Activated CD4-positive, alpha-beta T cell treated with anti-CD3 and anti-CD28 coated beads, Interleukin-2, amount 50 U/mL, for 1 hour (primary cell): ENCODE data around the gene CAPN9.

Source experiments
- DNase-seq: peaks from one replicate; pipeline ENCODE4 v3.0.0-alpha.2; 2020

CAPN9 gene

GRCh38 chr1:230798491-230798890 lies 51.3 kb downstream of the CAPN9 start:
- DNase-seq = no peak

- no peak for DNase-seq
Observed at GRCh38 chr1:230800891-230801840, 54.0 kb downstream of the CAPN9 start.

- DNase-seq = no peak
Observed at GRCh38 chr1:230804396-230804795, 57.2 kb downstream of the CAPN9 start.

- DNase-seq = no peak
Observed at GRCh38 chr1:230806552-230806951, 59.4 kb downstream of the CAPN9 start.

GRCh38 chr1:230807029-230807428 lies 59.8 kb downstream of the CAPN9 start:
- DNase-seq = no peak

- no peak for DNase-seq
Observed at GRCh38 chr1:230807561-230808280, 60.5 kb downstream of the CAPN9 start.

GRCh38 chr1:230808281-230808872 lies 61.2 kb downstream of the CAPN9 start:
- DNase-seq = no peak

GRCh38 chr1:230809256-230809990 lies 62.2 kb downstream of the CAPN9 start:
- DNase-seq = no peak

- no peak for DNase-seq
Observed at GRCh38 chr1:230812568-230812967, 65.4 kb downstream of the CAPN9 start.

GRCh38 chr1:230814949-230815692 lies 67.9 kb downstream of the CAPN9 start:
- DNase-seq = no peak

GRCh38 chr1:230816018-230816417 lies 68.8 kb downstream of the CAPN9 start:
- no peak for DNase-seq

- no peak for DNase-seq
Observed at GRCh38 chr1:230818367-230818766, 71.2 kb downstream of the CAPN9 start.

- no peak for DNase-seq
Observed at GRCh38 chr1:230818901-230819300, 71.7 kb downstream of the CAPN9 start.

GRCh38 chr1:230819976-230820375 lies 72.8 kb downstream of the CAPN9 start:
- DNase-seq = no peak

GRCh38 chr1:230820568-230820967 lies 73.4 kb downstream of the CAPN9 start:
- DNase-seq = no peak

GRCh38 chr1:230821346-230821745 lies 74.2 kb downstream of the CAPN9 start:
- no peak for DNase-seq

- DNase-seq = no peak
Observed at GRCh38 chr1:230822092-230822581, 74.9 kb downstream of the CAPN9 start.

GRCh38 chr1:230823426-230823825 lies 76.2 kb downstream of the CAPN9 start:
- DNase-seq = no peak

GRCh38 chr1:230823931-230824381 lies 76.8 kb downstream of the CAPN9 start:
- no peak for DNase-seq

GRCh38 chr1:230824551-230824918 lies 77.3 kb downstream of the CAPN9 start:
- DNase-seq = no peak

GRCh38 chr1:230824919-230825721 lies 77.9 kb downstream of the CAPN9 start:
- no peak for DNase-seq
